Left colon (tissue), 2 donors: ENCODE measurements around the gene CCDC196. TPM values are rescaled to one million over a fixed set of nuclear protein-coding genes. Genes with fewer than 3 reads are reported as not detected.

Source experiments
- ATAC-seq: fragments of 200-7000 bp; cut with Tn5 transposase; one replicate; pipeline ENCODE4 v1.9.1; 2020; ENCODE audit warnings: mild to moderate bottlenecking, moderate library complexity
- DNase-seq, 2 donors: peaks; one replicate each; pipeline ENCODE4 v3.0.0-alpha.2; 2020
- intact Hi-C, 2 donors: fragments of 100-400 bp; cut with DNase I in 1 of 2; cut with micrococcal nuclease in 1 of 2; formaldehyde crosslinking; loops; one replicate each; pipeline versions ENCODE4 v1.11.2 to v1.14.0; 2022; cut with DNase I, micrococcal nuclease
- long read RNA-seq: library from polyadenylated mRNA; unstranded; transcript quantifications from one replicate; pipeline ENCODE4 v2.0.0, GENCODE V29; 2021
- total RNA-seq, 2 donors: library from RNA; stranded (reverse); fragmentation: NEBNext Ultra II Directional; extraction: Animal tissue kit (Norgen Biotek cat#: 25700); gene quantifications; one replicate each; pipeline ENCODE4 v1.2.1, GENCODE V29; 2021
- donor health status: DM: no; HTN: no; CAD: no.
- donor health status: DM: yes; HTN: yes; CAD: no.

Gene CCDC196, protein sequence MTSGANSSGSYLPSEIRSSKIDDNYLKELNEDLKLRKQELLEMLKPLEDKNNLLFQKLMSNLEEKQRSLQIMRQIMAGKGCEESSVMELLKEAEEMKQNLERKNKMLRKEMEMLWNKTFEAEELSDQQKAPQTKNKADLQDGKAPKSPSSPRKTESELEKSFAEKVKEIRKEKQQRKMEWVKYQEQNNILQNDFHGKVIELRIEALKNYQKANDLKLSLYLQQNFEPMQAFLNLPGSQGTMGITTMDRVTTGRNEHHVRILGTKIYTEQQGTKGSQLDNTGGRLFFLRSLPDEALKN
- 1 to 10 TPM; 1.2 to 1.6 TPM for total RNA-seq
- long read RNA-seq, result 0 reads

DNA sequence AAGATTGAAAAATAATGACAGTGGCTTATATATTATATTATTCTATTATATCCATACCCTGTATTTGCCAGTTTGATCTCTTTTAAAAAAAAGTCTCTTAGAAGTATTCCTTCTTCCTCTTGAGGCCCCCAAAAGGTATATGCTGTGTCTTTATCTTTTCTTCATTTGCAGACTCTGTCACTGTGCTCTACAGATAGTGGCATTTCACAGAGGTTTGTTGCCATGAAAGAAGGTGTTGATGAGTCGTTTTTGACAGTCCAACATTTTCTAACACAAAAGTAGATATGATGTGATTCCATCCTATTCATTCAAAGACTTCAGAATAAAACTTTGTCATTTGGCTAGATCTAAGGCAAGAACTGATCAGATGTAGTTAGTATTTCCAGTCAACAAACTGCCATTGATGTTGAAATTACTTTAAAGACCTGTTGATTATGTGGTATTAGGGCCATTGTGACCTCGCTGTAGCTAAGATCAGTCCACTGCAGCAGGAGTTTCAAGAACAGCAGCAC lies at the start of gene CCDC196:
TSS of gene CCDC196 (plus strand) at position 462 of the 512 bp plus-strand sequence. CDS start 132 bp downstream, outside the sequence.
- ATAC-seq (no peak), DNase-seq (no peak)
- intact Hi-C loops, result no loop called here

DNA sequence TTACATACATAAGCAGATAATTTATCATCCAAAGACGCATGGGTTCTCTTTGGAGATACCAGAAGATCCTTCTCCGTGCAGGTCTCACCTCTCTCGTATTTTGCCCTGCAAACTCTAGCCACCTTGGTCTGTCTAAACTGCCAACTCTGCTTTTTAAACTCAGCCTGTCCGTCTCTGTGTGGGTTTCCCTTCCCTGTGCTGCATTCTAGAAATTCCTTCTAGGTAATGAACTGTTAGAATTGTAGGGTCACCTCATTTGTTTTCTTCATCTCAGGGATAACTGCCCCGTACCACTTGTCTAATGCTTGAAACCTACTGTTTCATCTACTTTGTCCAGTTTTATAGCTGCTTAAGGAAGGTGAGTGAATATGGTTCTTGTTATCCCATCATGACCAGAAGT lies 45.4 kb upstream of the CCDC196 start:
- intact Hi-C loops, result no loop called here

DNA sequence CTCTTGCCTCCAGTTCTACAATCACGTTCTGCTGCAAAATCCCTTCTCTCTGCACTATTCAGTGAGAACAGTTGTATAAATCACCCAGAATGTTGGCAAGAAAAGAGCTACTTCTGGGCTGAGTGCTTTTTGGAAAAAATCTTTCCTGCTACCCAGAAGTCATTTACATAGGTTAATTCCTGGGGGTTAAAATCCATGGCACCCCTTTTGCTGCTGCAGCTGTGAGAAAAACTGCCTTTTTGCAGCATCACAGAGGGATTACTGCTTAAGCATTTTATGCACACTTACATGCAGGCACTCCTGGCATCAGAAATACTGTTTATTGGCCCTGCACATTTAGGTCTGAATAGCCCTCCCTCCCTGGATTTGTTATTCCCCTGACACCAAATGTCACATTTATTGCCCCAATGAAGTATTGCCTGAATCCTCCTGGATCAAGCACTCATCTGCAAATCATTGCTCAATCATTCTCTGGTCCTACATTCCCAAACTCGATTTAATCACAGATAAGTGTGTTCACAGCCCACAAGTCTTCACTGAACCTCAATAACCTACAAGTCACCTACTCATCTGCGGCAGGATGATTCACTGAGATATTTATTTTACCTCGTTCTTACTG lies 43.1 kb upstream of the CCDC196 start:
- intact Hi-C loops, result no loop called here
- DNase-seq (no peak), ATAC-seq (no peak)

More for the DNA sequence above, 45.4 kb upstream of the CCDC196 start:
- DNase-seq (no peak), ATAC-seq (no peak)

DNA sequence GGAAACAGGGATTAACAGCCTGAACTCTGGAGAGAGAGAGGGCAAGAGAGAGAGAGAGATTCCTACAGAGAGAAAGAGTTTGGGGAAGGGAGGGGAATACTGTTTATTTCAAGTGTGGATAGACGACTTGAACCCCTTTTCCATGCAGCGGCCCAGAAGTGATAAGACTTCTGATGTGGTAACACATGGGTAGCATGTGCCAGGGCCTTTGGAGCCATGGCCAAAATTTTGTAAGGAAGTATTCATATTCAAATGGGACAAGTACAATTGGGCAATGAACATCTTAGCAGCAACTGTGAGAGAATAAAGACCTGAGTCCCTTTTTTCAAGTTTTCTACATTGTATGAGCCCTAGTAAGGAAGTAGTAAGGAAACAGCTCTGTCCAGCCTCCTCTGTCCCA lies 42.4 kb upstream of the CCDC196 start:
- ATAC-seq (no peak), DNase-seq (no peak)
- intact Hi-C loops, result no loop called here

DNA sequence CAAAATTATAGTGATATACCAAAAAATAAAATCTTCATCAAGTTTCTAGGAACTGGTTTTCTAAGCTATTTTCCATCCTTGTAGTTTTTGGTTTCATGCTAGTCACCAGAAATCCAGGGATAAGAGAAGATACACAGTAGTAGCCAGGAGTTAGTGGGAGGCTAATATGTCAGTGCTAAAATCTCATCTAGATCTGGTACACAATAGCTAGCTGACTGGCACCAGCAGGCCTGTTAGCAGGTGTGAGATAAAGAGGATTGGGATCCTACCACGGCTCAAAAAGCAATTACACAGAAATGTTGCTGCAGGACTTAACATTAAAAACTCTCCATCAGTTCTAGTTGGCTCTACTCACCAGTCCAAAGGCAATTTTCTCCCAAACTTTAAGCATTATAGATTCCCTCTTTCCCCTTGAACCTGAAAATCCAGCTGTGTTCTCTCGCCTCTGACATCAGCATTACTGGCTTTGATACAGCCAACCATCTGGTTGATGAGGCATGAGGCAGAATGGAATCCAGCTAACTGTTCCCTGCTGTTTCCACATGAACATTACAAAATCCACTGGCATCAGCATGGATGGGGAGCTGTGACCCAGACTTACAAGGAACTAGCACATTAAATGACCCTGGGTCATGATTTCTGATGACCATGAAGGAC lies 41.8 kb upstream of the CCDC196 start:
- ATAC-seq (no peak), DNase-seq (no peak)
- intact Hi-C loops, result no loop called here

DNA sequence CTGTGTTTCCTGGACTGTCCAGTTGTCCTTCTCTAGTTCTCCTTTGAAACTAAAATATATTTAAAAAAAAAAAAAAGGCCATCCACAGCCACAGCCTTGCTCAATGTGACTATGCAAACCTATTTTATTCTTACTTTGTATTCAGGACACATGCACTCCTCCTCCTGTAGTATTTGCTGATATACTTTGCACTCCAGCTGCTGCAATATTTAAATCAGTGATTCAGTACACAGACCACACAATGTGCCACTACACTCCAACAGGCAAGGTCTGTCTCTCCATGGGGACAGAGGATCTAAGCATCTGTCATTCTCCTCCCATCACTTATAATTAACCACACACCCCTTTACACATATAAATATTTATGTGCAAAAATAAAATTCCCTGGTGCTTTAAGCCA lies 40.2 kb upstream of the CCDC196 start:
- no peak for DNase-seq
- no peak for ATAC-seq

DNA sequence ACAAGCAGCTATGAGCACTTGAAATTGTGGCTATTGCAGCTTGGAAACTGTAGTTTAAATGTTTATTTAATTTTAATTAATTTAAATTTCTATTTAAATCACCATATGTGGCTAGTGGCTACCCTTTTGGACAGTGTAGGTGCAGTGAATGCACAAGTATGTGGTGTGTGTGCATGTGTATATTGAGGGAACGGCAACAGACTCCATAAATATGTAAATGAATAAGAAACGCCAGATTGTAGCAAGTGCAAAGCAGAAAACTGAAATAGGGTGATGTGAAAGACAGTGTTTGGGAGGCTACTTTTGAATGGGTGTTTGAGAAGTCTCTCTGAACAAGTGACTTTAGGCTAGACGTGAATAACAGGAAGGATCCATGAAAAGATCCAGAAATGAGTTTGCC lies 32.7 kb upstream of the CCDC196 start:
- ATAC-seq, result no peak
- intact Hi-C loops, result no loop called here
- DNase-seq, result no peak

More for the DNA sequence above, 40.2 kb upstream of the CCDC196 start:
- intact Hi-C loops, result no loop called here

DNA sequence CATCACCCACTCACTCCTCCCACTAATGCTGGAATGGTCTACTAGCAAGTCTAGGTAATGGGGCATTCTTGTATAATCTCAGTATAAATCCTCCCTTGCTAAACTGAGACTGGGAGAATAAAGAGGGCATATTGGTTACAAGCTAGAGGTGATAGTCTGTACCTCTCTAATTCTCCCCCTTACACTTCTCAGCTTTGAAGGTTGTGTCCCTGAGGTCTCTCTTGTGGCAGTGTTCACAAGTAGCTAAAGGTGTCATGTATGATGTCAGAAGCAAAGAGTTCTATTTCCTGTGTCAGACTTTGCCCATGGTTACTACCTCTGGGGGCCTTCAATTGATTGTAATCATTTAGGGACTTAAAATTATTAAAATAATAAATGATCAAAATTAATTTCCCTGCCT lies 26.6 kb upstream of the CCDC196 start:
- intact Hi-C loops, result no loop called here
- no peak for DNase-seq
- no peak for ATAC-seq

DNA sequence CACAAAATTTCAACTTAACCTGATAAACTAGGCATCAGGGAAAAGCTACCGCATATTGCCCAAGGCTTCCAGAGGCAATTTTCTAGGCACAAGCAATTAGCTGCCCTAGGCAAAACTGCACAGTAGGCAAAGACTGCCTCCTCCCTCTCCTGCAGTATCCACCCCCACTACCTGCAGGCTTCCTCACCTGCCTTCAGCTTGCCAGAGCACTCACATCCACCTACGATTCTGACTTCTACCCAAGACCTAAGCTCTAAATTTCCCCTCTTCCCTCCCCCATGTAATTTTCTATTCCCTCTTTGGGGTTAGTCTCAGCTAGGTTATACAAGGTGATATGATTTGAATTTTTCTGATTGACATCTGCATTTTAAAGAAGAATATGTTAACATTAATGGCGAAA lies 21.9 kb upstream of the CCDC196 start:
- intact Hi-C loops, result no loop called here
- ATAC-seq (no peak), DNase-seq (no peak)

DNA sequence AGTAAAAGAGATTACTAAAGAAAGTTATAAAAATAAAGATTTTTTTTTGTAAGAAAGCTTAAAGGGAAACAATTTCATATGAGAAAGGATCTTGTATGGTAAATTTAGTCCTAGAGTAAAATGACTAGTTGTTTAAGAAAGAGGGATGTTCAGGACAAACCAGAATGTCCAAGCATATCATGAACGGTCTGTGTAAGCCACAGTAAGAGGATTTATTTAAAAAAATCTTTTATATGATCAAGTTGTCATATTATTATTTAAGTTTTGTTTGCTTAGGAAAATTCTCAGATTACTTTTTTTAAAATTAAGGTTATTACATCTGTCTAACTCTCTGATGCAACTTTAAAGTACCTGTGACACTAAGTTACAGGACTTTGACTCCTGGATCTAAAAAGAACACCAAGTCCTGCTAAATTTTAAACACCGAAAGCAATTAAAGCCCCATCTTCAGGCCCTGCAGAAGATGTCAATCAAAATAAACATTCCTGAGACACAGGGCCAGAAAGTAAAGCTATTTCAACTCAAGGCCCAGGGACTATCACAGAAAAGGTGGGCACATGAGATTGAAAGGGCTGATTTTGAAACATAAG lies 17.3 kb upstream of the CCDC196 start:
- no peak for DNase-seq
- intact Hi-C loops, result no loop called here
- no peak for ATAC-seq

DNA sequence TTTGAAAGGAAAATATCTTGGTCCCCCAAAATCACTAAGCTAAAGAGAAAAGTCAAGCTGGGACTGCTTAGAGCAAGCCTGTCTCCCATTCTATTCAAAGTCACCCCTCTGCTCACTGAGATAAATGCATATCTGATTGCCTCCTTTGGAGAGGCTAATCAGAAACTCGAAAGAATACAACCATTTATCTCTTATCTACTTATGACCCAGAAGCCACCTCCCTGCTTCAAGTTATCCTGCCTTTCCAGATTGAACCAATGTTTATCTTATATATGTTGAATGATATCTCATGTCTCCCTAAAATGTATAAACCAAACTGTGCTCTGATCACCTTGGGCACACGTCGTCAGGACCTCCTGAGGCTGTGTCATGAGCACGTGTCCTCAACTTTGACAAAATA lies 14.6 kb upstream of the CCDC196 start:
- DNase-seq, result no peak
- intact Hi-C loops, result no loop called here
- no peak for ATAC-seq

DNA sequence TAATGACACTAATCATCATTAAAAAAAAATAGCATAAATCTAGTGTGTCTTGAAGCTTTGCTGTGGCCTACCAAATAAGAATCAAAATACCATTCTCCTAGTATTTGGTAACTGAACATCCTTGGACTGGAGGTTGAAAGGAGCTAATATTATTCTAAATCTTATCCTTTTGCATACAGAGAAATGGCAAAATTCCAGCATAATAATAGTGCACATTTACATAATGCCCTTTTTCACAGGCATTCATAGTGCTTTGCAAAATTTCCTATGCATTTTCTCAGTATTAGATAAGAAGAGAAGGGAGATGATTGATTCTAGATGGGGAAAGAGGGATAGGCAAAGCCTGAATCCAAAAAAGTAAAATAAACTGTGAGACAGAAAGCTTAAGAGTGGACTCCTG lies 13.9 kb upstream of the CCDC196 start:
- no peak for ATAC-seq
- no peak for DNase-seq
- intact Hi-C loops, result no loop called here

DNA sequence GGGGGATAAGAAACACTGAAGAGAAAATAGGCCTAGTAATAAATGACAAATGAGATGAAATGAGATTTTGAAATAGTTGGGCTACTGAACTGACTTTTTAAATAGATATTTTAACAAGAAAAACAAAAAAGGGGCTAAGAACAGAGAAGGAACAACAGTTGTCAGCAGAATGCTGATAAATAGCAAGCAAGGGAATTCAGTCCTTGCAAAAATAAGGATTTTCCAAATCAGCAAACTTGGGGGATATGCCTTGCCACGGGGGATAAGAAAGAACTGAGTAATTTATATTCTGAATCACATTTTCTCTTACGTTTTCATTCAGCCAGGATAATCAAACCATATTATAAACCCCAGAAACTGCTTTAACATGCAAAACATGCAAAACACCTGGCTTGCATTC lies 12.9 kb upstream of the CCDC196 start:
- ATAC-seq (no peak), DNase-seq (no peak)
- intact Hi-C loops, result no loop called here

DNA sequence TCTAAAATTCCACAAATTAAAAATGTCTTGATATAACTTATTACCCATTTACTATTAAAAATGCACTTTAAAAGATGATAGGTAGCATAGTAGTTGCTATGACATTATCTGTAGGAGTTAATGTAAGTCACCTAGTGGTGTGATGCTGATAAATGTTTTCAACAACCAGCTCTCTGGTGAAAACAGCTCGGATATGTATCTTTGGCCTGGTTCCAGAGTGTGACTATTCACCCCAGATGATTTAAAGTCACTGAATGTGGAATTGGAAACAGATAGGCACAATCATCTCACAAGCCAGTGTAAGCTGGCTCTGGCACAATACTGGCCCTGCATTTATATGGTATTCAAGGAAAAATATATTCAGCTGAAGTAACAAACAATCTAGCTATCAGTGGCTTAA lies 9.2 kb upstream of the CCDC196 start:
- intact Hi-C loops, result no loop called here
- ATAC-seq (no peak), DNase-seq (no peak)

DNA sequence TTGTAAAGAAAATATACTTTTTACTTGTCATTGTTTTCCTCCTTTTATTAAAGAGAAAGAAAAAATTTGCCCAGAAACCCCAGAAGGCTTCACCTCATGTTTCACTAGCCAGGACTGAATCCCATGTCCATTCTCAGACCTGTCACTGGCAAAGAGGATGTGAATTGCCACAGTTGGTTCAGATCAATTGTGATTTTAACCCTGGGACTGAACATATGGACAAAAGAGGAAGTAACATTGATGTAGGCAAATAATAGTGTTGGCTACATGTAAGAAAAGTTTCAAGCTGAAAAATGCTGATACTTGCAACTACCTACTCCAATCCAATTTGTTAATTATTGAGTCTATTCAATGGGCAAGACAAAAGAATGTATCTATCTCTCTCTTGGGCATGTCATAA lies 8.6 kb upstream of the CCDC196 start:
- intact Hi-C loops, result no loop called here
- ATAC-seq (no peak), DNase-seq (no peak)

DNA sequence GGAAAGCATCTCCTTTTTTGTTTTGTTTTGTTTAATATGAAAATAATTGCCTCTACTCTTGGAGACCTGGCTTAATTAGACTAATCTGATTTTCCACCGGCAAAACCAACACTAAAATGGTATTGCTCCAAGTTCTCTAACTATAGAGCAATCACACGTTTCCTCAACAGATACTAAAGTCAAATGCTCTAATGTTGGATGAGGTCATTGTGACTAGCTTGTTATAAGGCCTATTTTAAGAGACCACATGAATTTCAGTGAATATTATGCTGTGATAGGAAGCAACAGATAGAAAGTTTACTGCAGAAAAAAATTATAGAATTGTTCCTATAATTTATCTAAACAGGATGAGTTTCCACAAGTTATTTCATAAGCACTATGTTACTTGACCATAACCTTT lies 3.3 kb upstream of the CCDC196 start:
- no peak for DNase-seq
- intact Hi-C loops, result no loop called here
- no peak for ATAC-seq

DNA sequence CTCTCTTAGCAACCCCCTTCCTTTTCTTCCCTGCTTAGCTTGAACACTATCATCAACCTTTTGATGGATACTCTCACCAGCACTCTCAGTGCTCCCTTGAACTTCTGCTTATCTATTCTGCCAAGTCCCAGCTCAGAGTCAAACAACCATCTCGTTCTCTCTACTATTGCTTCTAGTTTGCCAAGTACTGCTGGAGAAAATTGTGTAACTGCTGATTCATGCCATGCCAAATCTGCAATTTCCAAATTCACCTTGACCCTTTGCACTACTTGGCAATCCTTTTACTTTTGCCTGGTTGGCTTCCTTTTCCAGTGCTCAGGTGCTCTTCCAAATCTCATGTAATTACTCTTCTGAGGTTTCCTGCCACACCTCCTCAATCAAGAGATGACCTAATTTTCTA lies 2.8 kb upstream of the CCDC196 start:
- intact Hi-C loops, result no loop called here
- no peak for DNase-seq
- no peak for ATAC-seq

DNA sequence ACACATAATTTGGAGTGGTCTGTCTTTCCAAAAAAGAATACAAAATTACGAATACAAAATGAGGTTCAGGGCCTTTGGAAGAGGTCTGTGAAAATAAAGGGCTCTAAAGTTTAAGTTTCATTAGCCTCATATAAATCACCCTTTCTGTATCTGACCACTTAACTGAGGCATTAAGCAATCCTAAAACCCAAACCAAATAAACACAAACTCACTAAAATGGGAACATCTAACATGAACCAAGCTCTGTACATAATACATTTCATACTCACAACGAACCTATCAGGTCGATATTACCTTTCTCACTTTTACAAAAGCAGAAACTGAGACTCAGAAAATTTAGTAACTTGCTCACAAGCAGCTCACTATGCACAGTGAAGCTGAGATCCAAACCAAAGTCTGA lies 1.1 kb upstream of the CCDC196 start:
- DNase-seq, result no peak
- no peak for ATAC-seq
- intact Hi-C loops, result no loop called here

DNA sequence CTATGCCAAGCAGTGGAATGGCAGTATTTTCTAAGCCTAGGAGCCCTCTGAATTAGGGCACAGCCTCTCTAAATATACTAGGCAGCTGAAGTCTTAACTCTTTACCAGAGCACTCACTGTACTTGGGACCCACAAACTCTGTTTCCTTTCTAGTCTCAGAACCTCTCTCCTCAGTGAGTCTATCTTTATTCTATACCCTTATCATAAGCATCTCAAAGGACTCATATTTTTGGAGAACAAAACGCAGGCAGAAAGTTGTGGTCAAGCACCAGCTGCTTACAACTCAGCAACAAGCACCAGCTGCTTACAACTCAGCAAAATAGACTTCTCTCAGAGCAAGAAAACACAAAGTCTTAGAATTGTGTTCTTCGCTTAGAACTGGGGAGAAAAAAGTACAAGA lies 993 bp downstream of the CCDC196 start:
- no peak for ATAC-seq

More for the DNA sequence above, 993 bp downstream of the CCDC196 start:
- no peak for DNase-seq
- intact Hi-C loops, result no loop called here
